Skeletal muscle tissue (tissue), 4 donors: ENCODE results near the gene TMOD1. TPM values are rescaled to one million over a fixed set of nuclear protein-coding genes. Genes with fewer than 3 reads are reported as not detected.

Experiments
- H3K27ac ChIP-seq: one replicate; pipeline ENCODE4 v1.7.0; 2013; ENCODE audit warnings: mild to moderate bottlenecking, low read depth, low read length, inconsistent platforms
- H3K27me3 ChIP-seq, 3 donors: one replicate each; pipeline ENCODE4 v1.7.0; 2013; ENCODE audit warnings: low read length in 3 of 3; ENCODE audit not compliant: control insufficient read depth in 3 of 3, insufficient read depth in 3 of 3
- H3K36me3 ChIP-seq, 3 donors: one replicate each; pipeline ENCODE4 v1.7.0; 2013; ENCODE audit warnings: low read length in 3 of 3; ENCODE audit not compliant: control insufficient read depth in 3 of 3, insufficient read depth in 3 of 3
- H3K4me1 ChIP-seq, 3 donors: one replicate each; pipeline ENCODE4 v1.7.0; 2013; ENCODE audit warnings: low read length in 3 of 3, mild to moderate bottlenecking in 3 of 3; ENCODE audit not compliant: control insufficient read depth in 3 of 3, insufficient read depth in 3 of 3
- H3K4me3 ChIP-seq, 3 donors: one replicate each; pipeline ENCODE4 v1.7.0; 2013; ENCODE audit warnings: low read length in 3 of 3
- H3K9ac ChIP-seq, 3 donors: one replicate each; pipeline ENCODE4 v1.7.0; 2013; ENCODE audit warnings: low read length in 3 of 3, mild to moderate bottlenecking in 3 of 3, moderate library complexity in 2 of 3, low read depth in 1 of 3
- H3K9me3 ChIP-seq, 3 donors: one replicate each; pipeline ENCODE4 v1.7.0; 2013; ENCODE audit warnings: low read length in 3 of 3; ENCODE audit not compliant: control insufficient read depth in 3 of 3
- total RNA-seq: library from RNA; depleted of rRNA; stranded (reverse); fragments of >200 nt; gene quantifications from one replicate; pipeline ENCODE4 v1.2.3, GENCODE V29; 2014
- donor health status: Osteomylitis.

The TMOD1 gene
- total RNA-seq, 1 donor from 2014 or later = 45.9 TPM

- Histone ChIP-seq H3K27ac (peak overlapping the region; percentile 95), H3K4me1 (peaks cover 49 to 59% (median 55%) of the 10 kb centered on the region in 3 donors), H3K36me3 (no peaks in the 10 kb centered on the region), H3K27me3 (no peaks in the 10 kb centered on the region), H3K9ac (no peak overlapping the region), H3K9me3 (no peaks in the 10 kb centered on the region), H3K4me3 (peak overlapping the region in 2 of 3 donors; percentile 24 to 34)
Observed at GRCh38 chr9:97504381-97505216, 3.1 kb downstream of the TMOD1 start.

GRCh38 chr9:97505845-97506244 lies 4.4 kb downstream of the TMOD1 start:
- peaks cover 49 to 66% (median 60%) of the 10 kb centered on the region in 3 donors for H3K4me1 ChIP-seq
- no peak overlapping the region for H3K9ac ChIP-seq
- no peaks in the 10 kb centered on the region for H3K9me3 ChIP-seq
- no peaks in the 10 kb centered on the region for H3K27me3 ChIP-seq
- no peaks in the 10 kb centered on the region for H3K36me3 ChIP-seq
- H3K27ac ChIP-seq = no peak overlapping the region
- no peak overlapping the region for H3K4me3 ChIP-seq

- Histone ChIP-seq H3K36me3 (no peaks in the 10 kb centered on the region), H3K27me3 (no peaks in the 10 kb centered on the region), H3K27ac (no peak overlapping the region), H3K9ac (no peak overlapping the region), H3K4me3 (no peak overlapping the region), H3K4me1 (peaks cover 49 to 68% (median 64%) of the 10 kb centered on the region in 3 donors), H3K9me3 (no peaks in the 10 kb centered on the region)
Observed at GRCh38 chr9:97506306-97506705, 4.8 kb downstream of the TMOD1 start.

- H3K27ac ChIP-seq = no peak overlapping the region
- no peaks in the 10 kb centered on the region for H3K9me3 ChIP-seq
Observed at GRCh38 chr9:97506787-97507186, 5.3 kb downstream of the TMOD1 start.

GRCh38 chr9:97507428-97507984 lies 6.0 kb downstream of the TMOD1 start:
- Histone ChIP-seq H3K4me1 (peaks cover 45 to 68% (median 61%) of the 10 kb centered on the region in 3 donors), H3K9ac (no peak overlapping the region), H3K27ac (no peak overlapping the region), H3K4me3 (no peak overlapping the region), H3K27me3 (no peaks in the 10 kb centered on the region), H3K9me3 (no peaks in the 10 kb centered on the region), H3K36me3 (no peaks in the 10 kb centered on the region)

More at GRCh38 chr9:97506787-97507186, 5.3 kb downstream of the TMOD1 start:
- no peaks in the 10 kb centered on the region for H3K27me3 ChIP-seq
- H3K36me3 ChIP-seq = no peaks in the 10 kb centered on the region
- H3K4me1 ChIP-seq = peaks cover 49 to 73% (median 66%) of the 10 kb centered on the region in 3 donors
- H3K9ac ChIP-seq = peak overlapping the region in 1 of 3 donors; percentile 48
- no peak overlapping the region for H3K4me3 ChIP-seq

GRCh38 chr9:97508852-97509251 lies 7.4 kb downstream of the TMOD1 start:
- no peak overlapping the region for H3K9ac ChIP-seq
- no peak overlapping the region for H3K4me3 ChIP-seq
- no peak overlapping the region for H3K27ac ChIP-seq
- H3K36me3 ChIP-seq = no peaks in the 10 kb centered on the region
- H3K9me3 ChIP-seq = no peaks in the 10 kb centered on the region
- H3K4me1 ChIP-seq = peaks cover 35 to 65% (median 57%) of the 10 kb centered on the region in 3 donors
- H3K27me3 ChIP-seq = no peaks in the 10 kb centered on the region

- H3K9ac ChIP-seq = peak overlapping the region in 1 of 3 donors; percentile 40
- no peak overlapping the region for H3K4me3 ChIP-seq
- peaks cover 33 to 60% (median 46%) of the 10 kb centered on the region in 3 donors for H3K4me1 ChIP-seq
- no peaks in the 10 kb centered on the region for H3K27me3 ChIP-seq
- H3K36me3 ChIP-seq = no peaks in the 10 kb centered on the region
- H3K27ac ChIP-seq = peak overlapping the region; percentile 26
- no peaks in the 10 kb centered on the region for H3K9me3 ChIP-seq
Observed at GRCh38 chr9:97510797-97511654, 9.6 kb downstream of the TMOD1 start.

GRCh38 chr9:97511655-97512427 lies 10.4 kb downstream of the TMOD1 start:
- H3K4me1 ChIP-seq = peaks cover 37 to 62% (median 44%) of the 10 kb centered on the region in 3 donors
- H3K36me3 ChIP-seq = no peaks in the 10 kb centered on the region
- no peaks in the 10 kb centered on the region for H3K27me3 ChIP-seq
- H3K27ac ChIP-seq = peak overlapping the region; percentile 26
- H3K9me3 ChIP-seq = no peaks in the 10 kb centered on the region
- H3K9ac ChIP-seq = no peak overlapping the region
- no peak overlapping the region for H3K4me3 ChIP-seq

GRCh38 chr9:97512966-97513560 lies 11.6 kb downstream of the TMOD1 start:
- H3K36me3 ChIP-seq = no peaks in the 10 kb centered on the region
- peaks cover 40 to 69% (median 44%) of the 10 kb centered on the region in 3 donors for H3K4me1 ChIP-seq
- H3K27ac ChIP-seq = no peak overlapping the region
- H3K4me3 ChIP-seq = no peak overlapping the region
- H3K9me3 ChIP-seq = no peaks in the 10 kb centered on the region
- no peaks in the 10 kb centered on the region for H3K27me3 ChIP-seq
- H3K9ac ChIP-seq = no peak overlapping the region
